GM19468 (cell line): ENCODE results near the gene MYO1F.
"Not testable (repeated sequence)": the region's sequence is repeated elsewhere in the genome, so short reads cannot be mapped to it uniquely, and the experiment has no call there.

ENCODE experiments used
- ATAC-seq: cut with Tn5 transposase; IDR thresholded peaks from one replicate; pipeline ENCODE4 v1.9.1; 2021; ENCODE audit warnings: mild to moderate bottlenecking, moderate library complexity, moderate number of reproducible peaks; ENCODE audit not compliant: unreplicated experiment; ENCODE audit errors: extremely low read depth

The MYO1F gene

DNA sequence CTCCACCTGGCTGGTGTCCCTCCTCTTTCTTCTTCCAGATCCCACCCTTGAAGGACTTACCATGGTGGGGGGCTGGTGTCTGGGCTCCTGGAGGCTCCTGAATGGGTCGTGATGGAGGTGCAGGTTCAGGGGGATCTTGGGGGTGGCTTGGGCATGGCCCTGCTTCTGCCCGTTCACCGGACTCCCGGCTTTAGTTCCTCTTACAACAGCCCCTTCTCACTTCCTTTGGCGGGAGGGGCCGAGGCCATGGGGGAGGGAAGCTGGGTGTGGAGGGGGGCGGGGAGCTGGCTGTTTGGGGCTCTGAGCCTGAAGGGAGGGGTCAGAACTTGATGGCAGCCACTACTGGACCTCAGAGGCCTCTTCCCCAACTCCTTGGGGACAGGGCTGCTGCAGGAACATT is at the start of gene MYO1F:
TSS of gene MYO1F (minus strand) at position 196 of the 400 bp plus-strand sequence. CDS start at position 63, 133 bp downstream.
- ATAC-seq, result no peak

GRCh38 chr19:8626842-8627241 is 49.6 kb upstream of the MYO1F start:
- no peak for ATAC-seq

- not testable (repeated sequence) for ATAC-seq
Observed at GRCh38 chr19:8622886-8623285, 45.6 kb upstream of the MYO1F start.

DNA sequence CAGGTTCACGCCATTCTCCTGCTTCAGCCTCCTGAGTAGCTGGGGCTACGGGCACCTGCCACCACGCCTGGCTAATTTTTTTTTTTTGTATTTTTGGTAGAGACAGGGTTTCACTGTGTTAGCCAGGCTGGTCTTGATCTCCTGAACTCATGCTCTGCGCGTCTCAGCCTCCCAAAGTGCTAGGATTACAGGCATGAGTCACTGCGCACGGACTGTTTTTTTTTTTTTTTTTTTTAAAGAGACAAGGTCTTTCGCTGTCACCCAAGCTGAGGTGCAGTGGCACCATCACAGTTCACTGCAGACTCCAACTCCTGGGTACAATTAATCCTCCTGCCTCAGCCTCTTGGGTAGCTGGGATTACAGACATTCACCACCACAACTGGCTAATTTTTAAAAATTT is 41.5 kb upstream of the MYO1F start:
- no peak for ATAC-seq

GRCh38 chr19:8617984-8618383 is 40.7 kb upstream of the MYO1F start:
- no peak for ATAC-seq

DNA sequence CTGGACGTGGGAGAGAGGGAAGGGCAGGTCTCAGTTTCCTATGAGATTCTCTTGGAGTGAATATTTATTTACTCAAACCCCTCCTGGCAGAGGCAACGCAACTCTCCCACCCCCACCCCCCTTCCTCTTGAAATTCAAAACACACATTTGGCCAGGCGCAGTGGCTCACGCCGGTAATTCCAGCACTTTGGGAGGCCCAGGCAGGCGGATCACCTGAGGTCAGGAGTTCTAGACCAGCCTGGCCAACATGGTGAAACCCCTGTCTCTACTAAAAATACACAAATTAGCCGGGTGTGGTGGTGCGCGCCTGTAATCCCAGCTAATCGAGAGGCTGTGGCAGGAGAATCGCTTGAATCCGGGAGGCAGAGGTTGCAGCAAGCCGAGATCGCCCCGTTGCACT is 40.1 kb upstream of the MYO1F start:
- not testable (repeated sequence) for ATAC-seq

- ATAC-seq, result no peak
Observed at GRCh38 chr19:8616861-8617260, 39.6 kb upstream of the MYO1F start.

GRCh38 chr19:8615813-8616596 is 38.8 kb upstream of the MYO1F start:
- no peak for ATAC-seq

GRCh38 chr19:8615024-8615423 is 37.8 kb upstream of the MYO1F start:
- no peak for ATAC-seq

GRCh38 chr19:8614455-8614854 is 37.2 kb upstream of the MYO1F start:
- ATAC-seq, result no peak

DNA sequence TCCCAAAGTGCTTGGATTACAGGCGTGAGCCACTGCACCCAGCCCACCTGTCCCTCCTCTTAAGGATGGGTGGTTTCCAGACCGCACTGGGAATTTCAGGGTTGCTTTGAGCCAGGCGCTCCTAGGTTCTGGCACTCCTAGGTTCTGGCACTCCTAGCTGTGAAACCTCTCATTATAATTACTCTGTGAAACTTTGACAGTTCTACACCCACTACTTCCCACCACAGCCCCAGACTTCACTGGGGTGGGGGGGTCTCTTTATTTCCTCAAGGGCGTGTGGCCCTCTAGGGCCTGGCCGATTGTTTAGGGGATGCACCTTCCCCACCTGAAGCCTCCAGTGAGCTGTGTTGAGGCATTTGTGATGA is 35.5 kb upstream of the MYO1F start:
- ATAC-seq, result no peak

- ATAC-seq, result no peak
Observed at GRCh38 chr19:8611877-8612806, 34.9 kb upstream of the MYO1F start.

DNA sequence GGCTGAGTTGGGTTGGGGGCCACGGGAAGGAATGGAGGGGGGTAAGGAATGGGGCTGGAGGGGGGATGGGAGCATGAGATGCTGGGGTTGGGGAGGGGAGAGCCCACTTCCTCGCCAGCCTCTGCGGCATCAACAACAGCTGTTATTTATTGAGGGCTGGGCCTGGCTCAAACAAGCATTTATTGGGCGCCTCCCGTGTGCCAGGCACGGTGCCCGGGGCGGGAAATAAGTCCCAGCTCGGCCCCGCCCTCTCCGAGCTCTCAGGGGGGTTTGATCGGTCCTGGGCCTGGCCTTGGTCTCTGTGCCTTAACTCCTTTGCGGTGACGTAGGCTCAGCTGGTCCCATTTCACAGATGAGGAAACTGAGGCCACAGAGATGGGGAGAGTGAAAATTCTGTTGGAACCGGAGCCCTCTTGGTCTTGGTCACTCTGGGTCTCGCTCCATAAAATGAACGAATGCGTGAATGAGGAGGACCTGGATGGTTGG is 34.2 kb upstream of the MYO1F start:
- ATAC-seq, result no peak

DNA sequence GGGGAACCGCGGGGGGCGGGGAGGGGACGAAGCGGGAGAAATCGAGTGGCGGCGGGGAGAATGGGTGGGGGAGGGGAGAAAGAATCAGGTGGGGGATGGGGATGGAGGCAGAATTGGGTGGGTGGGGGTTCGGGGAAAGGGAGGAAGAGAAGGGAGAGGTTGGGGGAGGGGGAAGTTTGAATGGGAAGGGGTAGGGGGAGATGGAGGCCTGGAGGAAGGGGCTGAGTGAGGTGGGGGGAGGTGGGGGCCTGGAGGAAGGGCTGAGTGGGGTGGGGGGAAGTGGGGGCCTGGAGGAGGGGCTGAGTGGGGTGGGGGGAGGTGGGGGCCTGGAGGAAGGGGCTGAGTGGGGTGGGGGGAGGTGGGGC is 33.7 kb upstream of the MYO1F start:
- no peak for ATAC-seq

- ATAC-seq, result no peak
Observed at GRCh38 chr19:8610041-8610935, 33.0 kb upstream of the MYO1F start, which contains the start of gene ADAMTS10. Gene ADAMTS10, minus strand, starts transcription at chr19:8610715. Its CDS starts 5,005 bp downstream, at chr19:8605710.

DNA sequence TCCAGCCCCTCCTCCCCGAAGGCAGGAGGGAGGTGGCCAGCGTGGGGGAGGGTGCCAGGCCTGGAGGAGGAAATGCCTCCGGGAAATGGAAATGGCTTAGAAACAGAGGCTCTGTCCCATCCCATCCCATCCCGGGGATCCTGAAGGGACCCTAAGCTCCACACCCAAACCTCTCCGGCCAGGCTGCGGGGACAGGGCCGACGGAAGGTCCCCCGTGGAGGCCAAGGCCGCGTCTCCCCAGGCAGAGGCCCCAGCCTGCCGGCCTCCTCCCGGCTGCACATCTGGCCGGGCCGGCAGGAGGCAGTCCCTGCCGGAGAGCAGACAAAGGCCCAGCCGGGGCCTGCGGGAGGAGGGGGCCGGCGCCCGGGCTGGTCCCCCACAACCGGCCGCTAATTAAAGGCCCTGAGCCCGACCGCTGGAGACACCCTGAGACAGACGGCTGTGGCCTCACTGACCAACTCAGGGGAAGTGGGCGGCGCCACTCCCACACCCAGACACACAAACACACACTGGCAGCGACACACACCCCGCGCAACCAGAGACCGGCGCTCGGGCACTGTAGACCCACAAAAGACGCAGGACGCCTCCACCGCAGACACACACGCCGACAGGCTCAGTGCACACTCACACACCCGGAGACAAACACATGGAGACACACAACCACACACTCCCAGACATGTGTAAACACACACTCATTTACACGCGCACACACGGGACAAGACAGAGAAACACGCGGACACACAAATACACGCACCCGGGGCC is 32.2 kb upstream of the MYO1F start:
- ATAC-seq, result no peak

DNA sequence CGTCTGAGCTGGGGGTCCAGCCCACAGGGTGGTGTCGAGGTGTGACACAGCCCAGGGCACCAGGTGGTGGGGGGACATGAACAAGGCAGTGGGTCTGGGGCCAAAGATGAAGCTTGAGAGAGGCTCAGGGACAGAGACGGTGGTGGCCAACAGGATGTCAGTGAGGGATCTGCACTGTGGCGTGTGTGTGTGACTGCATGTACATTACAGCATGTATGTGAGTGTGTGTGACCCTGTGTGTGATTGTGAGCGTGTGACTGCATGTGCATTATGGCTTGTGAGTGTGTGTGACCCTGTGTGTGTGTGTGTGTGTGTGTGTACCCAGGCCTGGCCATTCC is 31.7 kb upstream of the MYO1F start:
- no peak for ATAC-seq

DNA sequence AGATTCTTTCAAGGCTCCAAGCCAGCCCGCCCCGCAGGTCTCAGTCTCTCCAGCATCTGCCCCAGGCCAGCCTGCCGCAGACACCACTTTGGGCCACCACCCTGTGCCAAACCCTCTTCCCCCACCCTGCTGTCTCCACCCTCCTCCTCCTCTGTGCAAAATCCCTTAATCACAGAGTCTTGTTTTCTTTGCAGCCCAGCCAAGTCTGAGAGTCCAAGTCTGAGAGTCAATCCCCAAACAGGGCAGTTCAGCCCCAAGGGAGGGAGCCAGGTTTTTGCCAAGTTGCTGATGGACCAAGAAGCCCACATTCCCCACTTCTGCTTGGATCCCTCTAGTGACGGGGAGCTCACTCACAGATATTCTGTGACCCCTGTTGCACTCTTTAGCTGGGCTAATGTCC is 30.1 kb upstream of the MYO1F start:
- no peak for ATAC-seq

GRCh38 chr19:8605514-8605913 is 28.3 kb upstream of the MYO1F start:
- ATAC-seq, result no peak

DNA sequence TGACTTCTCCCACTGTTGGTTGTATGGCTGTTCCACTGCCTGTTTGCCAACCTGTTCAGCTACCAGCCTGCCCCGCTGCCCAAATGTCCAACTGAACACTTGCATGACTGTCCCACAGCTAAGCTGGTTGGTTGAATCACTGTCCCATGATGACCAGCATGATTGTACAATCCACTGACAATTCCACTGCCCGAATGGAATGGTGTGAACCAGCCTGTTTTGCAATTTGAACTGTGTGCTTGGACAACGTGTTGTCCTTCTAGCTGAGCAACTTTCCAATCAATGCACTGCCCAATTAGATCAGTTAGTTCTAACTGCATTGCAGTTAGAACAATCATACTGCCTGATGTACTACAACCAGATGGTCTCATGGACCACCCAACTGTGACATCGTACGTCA is 24.6 kb upstream of the MYO1F start:
- ATAC-seq, result no peak
